Articular chondrocyte of knee joint (primary cell): ENCODE results near the gene DMAP1. TPM values are rescaled to one million over a fixed set of nuclear protein-coding genes. Genes with fewer than 3 reads are reported as not detected.

ENCODE experiments used
- small RNA-seq: library from RNA; depleted of rRNA; stranded (forward); fragments of <200 nt; gene quantifications from one replicate; pipeline ENCODE3, GENCODE V24; 2012
- total RNA-seq: library from RNA; depleted of rRNA; stranded (reverse); fragments of >200 nt; gene quantifications from 2 replicates; pipeline ENCODE4 v1.2.3, GENCODE V29; 2012

Gene DMAP1, protein sequence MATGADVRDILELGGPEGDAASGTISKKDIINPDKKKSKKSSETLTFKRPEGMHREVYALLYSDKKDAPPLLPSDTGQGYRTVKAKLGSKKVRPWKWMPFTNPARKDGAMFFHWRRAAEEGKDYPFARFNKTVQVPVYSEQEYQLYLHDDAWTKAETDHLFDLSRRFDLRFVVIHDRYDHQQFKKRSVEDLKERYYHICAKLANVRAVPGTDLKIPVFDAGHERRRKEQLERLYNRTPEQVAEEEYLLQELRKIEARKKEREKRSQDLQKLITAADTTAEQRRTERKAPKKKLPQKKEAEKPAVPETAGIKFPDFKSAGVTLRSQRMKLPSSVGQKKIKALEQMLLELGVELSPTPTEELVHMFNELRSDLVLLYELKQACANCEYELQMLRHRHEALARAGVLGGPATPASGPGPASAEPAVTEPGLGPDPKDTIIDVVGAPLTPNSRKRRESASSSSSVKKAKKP
- total RNA-seq: 17.5 and 21.4 TPM in 2 replicates

DNA sequence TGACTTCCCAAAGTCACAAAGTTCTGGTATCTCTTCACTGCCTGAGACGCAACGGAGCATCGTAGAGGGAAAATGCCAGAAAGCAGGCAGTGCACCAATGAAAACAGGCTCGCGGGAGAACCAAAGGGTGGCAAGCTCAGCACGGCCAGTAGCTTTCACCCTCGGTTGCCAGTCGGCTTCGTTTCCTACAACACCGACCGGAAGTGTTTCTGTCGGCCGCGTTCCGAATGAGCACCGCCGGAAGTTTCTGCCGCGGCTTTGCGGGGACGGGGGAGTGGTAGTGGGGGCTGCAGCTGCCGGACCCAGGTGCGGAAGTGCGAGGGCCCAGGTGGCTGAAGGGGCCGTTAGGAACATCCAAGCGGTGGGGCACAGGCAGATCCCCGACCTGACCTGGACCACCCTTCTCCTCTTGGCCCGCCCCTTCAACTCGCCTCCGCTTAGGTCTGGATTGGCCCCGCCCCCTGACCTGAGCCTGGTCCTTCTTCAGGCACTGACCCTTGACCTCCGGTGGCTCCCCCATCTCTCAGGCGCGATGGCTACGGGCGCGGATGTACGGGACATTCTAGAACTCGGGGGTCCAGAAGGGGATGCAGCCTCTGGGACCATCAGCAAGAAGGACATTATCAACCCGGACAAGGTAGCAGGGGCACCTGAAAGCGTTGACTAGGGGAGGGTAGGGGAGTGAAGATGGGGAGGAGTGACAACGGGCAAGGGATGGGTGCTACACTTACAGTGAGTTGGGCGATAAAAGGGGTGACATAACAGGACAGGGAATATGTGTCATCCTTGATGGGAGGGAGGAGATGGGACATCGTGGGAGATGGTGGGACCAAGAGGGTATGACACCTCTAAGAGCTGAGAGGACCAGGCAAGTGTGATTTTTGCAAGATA, at the start of gene DMAP1:
Gene DMAP1 (plus strand): TSS at position 250 of the 891 bp plus-strand sequence. CDS start 283 bp downstream, at position 533.

Small RNA genes within 50 kb of the gene (small RNA-seq; reads per million reads assigned to genes)
- not detected for gene AL035417.1

Other genes starting within 250 kb of the DMAP1 start
- gene DPH2, start 243.5 kb upstream of the DMAP1 start, total RNA-seq: 9.7 and 10.6 TPM in 2 replicates
- 48.4 and 57.2 TPM in 2 replicates for gene ATP6V0B, start 238.5 kb upstream of the DMAP1 start, total RNA-seq
- gene B4GALT2, start 234.3 kb upstream of the DMAP1 start, total RNA-seq: 77.1 and 96.3 TPM in 2 replicates
- gene CCDC24, start 221.9 kb upstream of the DMAP1 start, total RNA-seq: 3.0 and 3.5 TPM in 2 replicates
- 9.0 and 9.8 TPM in 2 replicates for gene SLC6A9, start 182.0 kb upstream of the DMAP1 start, total RNA-seq
- gene KLF17, start 94.7 kb upstream of the DMAP1 start, total RNA-seq: 1.2 and 1.4 TPM in 2 replicates
- gene KLF18, start 71.8 kb upstream of the DMAP1 start, total RNA-seq: not detected in 2 replicates
- gene ERI3, start 141.8 kb downstream of the DMAP1 start, total RNA-seq: 47.0 and 48.2 TPM in 2 replicates
- gene RNF220, start 191.8 kb downstream of the DMAP1 start, total RNA-seq: 41.5 and 45.9 TPM in 2 replicates